Measurements from ENCODE around the gene AGR2.
A peak's percentile ranks its signal among the peaks of the same experiment; 100 is the strongest.

Gene AGR2

GRCh38 chr7:16801579-16801978 lies 3.2 kb downstream of the AGR2 start:
- H3K4me1 Mint-ChIP-seq, result no peaks in the 10 kb centered on the region
- no peak overlapping the region for H3K4me3 Mint-ChIP-seq
- peaks cover 13% of the 10 kb centered on the region for H3K27me3 Mint-ChIP-seq
- no peaks in the 10 kb centered on the region for H3K36me3 Mint-ChIP-seq (ENCODE audit: low read depth)
- H3K27ac Mint-ChIP-seq, result no peak overlapping the region
- ATAC-seq (no peak), DNase-seq (no peak)
- no peaks in the 10 kb centered on the region for H3K9me3 Mint-ChIP-seq

- H3K36me3 Mint-ChIP-seq (ENCODE audit: low read depth), result no peaks in the 10 kb centered on the region
- no peaks in the 10 kb centered on the region for H3K9me3 Mint-ChIP-seq
- peak; percentile 46 for ATAC-seq
- H3K4me3 Mint-ChIP-seq, result no peak overlapping the region
- peaks cover 16% of the 10 kb centered on the region for H3K27me3 Mint-ChIP-seq
- H3K27ac Mint-ChIP-seq, result no peak overlapping the region
- H3K4me1 Mint-ChIP-seq, result no peaks in the 10 kb centered on the region
- DNase-seq, result no peak
Measured at GRCh38 chr7:16801111-16801542, 3.7 kb downstream of the AGR2 start.

GRCh38 chr7:16795624-16796023 lies 9.2 kb downstream of the AGR2 start:
- no peaks in the 10 kb centered on the region for H3K9me3 Mint-ChIP-seq
- DNase-seq (no peak), ATAC-seq (no peak)
- H3K4me1 Mint-ChIP-seq, result no peaks in the 10 kb centered on the region
- H3K27me3 Mint-ChIP-seq, result peaks cover 15% of the 10 kb centered on the region
- H3K36me3 Mint-ChIP-seq (ENCODE audit: low read depth), result no peaks in the 10 kb centered on the region
- H3K4me3 Mint-ChIP-seq, result no peak overlapping the region
- no peak overlapping the region for H3K27ac Mint-ChIP-seq

- Mint-ChIP-seq H3K27ac (no peak overlapping the region), H3K4me1 (no peaks in the 10 kb centered on the region), H3K36me3 (ENCODE audit: low read depth) (no peaks in the 10 kb centered on the region), H3K4me3 (no peak overlapping the region), H3K9me3 (no peaks in the 10 kb centered on the region), H3K27me3 (peaks cover 15% of the 10 kb centered on the region)
- DNase-seq (no peak), ATAC-seq (no peak)
Measured at GRCh38 chr7:16794986-16795385, 9.8 kb downstream of the AGR2 start.

- Mint-ChIP-seq H3K4me1 (no peaks in the 10 kb centered on the region), H3K27ac (no peak overlapping the region)
Measured at GRCh38 chr7:16791905-16792698, 12.7 kb downstream of the AGR2 start.

GRCh38 chr7:16791071-16791470 lies 13.7 kb downstream of the AGR2 start:
- H3K36me3 Mint-ChIP-seq (ENCODE audit: low read depth), result no peaks in the 10 kb centered on the region
- H3K9me3 Mint-ChIP-seq, result no peaks in the 10 kb centered on the region
- no peak overlapping the region for H3K27ac Mint-ChIP-seq
- H3K4me3 Mint-ChIP-seq, result no peak overlapping the region
- DNase-seq (no peak), ATAC-seq (no peak)
- H3K4me1 Mint-ChIP-seq, result no peaks in the 10 kb centered on the region
- H3K27me3 Mint-ChIP-seq, result peaks cover 10% of the 10 kb centered on the region

More at GRCh38 chr7:16791905-16792698, 12.7 kb downstream of the AGR2 start:
- ATAC-seq (no peak), DNase-seq (no peak)
- Mint-ChIP-seq H3K9me3 (no peaks in the 10 kb centered on the region), H3K36me3 (ENCODE audit: low read depth) (no peaks in the 10 kb centered on the region), H3K4me3 (no peak overlapping the region), H3K27me3 (peaks cover 15% of the 10 kb centered on the region)

GRCh38 chr7:16787127-16787526 lies 17.7 kb downstream of the AGR2 start:
- Mint-ChIP-seq H3K27ac (no peak overlapping the region), H3K27me3 (no peaks in the 10 kb centered on the region), H3K36me3 (ENCODE audit: low read depth) (no peaks in the 10 kb centered on the region), H3K4me1 (no peaks in the 10 kb centered on the region), H3K9me3 (no peaks in the 10 kb centered on the region), H3K4me3 (no peak overlapping the region)
- DNase-seq, result no peak
- ATAC-seq, result no peak

- Mint-ChIP-seq H3K27ac (no peak overlapping the region), H3K4me1 (no peaks in the 10 kb centered on the region), H3K9me3 (no peaks in the 10 kb centered on the region)
Measured at GRCh38 chr7:16786257-16786656, 18.5 kb downstream of the AGR2 start.

GRCh38 chr7:16785846-16786245 lies 19.0 kb downstream of the AGR2 start:
- ATAC-seq (no peak), DNase-seq (no peak)
- H3K36me3 Mint-ChIP-seq (ENCODE audit: low read depth), result no peaks in the 10 kb centered on the region
- no peak overlapping the region for H3K4me3 Mint-ChIP-seq
- H3K27ac Mint-ChIP-seq, result no peak overlapping the region
- H3K27me3 Mint-ChIP-seq, result no peaks in the 10 kb centered on the region
- H3K9me3 Mint-ChIP-seq, result no peaks in the 10 kb centered on the region
- no peaks in the 10 kb centered on the region for H3K4me1 Mint-ChIP-seq

More at GRCh38 chr7:16786257-16786656, 18.5 kb downstream of the AGR2 start:
- H3K4me3 Mint-ChIP-seq, result no peak overlapping the region
- no peaks in the 10 kb centered on the region for H3K36me3 Mint-ChIP-seq (ENCODE audit: low read depth)
- DNase-seq, result no peak
- ATAC-seq, result no peak
- no peaks in the 10 kb centered on the region for H3K27me3 Mint-ChIP-seq

- no peaks in the 10 kb centered on the region for H3K36me3 Mint-ChIP-seq (ENCODE audit: low read depth)
- ATAC-seq, result no peak
- H3K4me1 Mint-ChIP-seq, result no peaks in the 10 kb centered on the region
- H3K4me3 Mint-ChIP-seq, result no peak overlapping the region
- DNase-seq, result no peak
- no peaks in the 10 kb centered on the region for H3K27me3 Mint-ChIP-seq
- H3K9me3 Mint-ChIP-seq, result no peaks in the 10 kb centered on the region
- no peak overlapping the region for H3K27ac Mint-ChIP-seq
Measured at GRCh38 chr7:16785321-16785720, 19.5 kb downstream of the AGR2 start.

GRCh38 chr7:16780596-16780995 lies 24.2 kb downstream of the AGR2 start:
- H3K4me3 Mint-ChIP-seq, result no peak overlapping the region
- no peak overlapping the region for H3K27ac Mint-ChIP-seq
- no peaks in the 10 kb centered on the region for H3K9me3 Mint-ChIP-seq
- H3K27me3 Mint-ChIP-seq, result no peaks in the 10 kb centered on the region
- DNase-seq, result no peak
- no peak for ATAC-seq
- no peaks in the 10 kb centered on the region for H3K36me3 Mint-ChIP-seq (ENCODE audit: low read depth)
- H3K4me1 Mint-ChIP-seq, result no peaks in the 10 kb centered on the region

GRCh38 chr7:16779051-16779450 lies 25.7 kb downstream of the AGR2 start:
- no peak for ATAC-seq
- Mint-ChIP-seq H3K4me1 (no peaks in the 10 kb centered on the region), H3K36me3 (ENCODE audit: low read depth) (no peaks in the 10 kb centered on the region), H3K27me3 (no peaks in the 10 kb centered on the region), H3K4me3 (no peak overlapping the region), H3K27ac (no peak overlapping the region), H3K9me3 (no peaks in the 10 kb centered on the region)
- no peak for DNase-seq

- no peaks in the 10 kb centered on the region for H3K36me3 Mint-ChIP-seq (ENCODE audit: low read depth)
- H3K4me1 Mint-ChIP-seq, result no peaks in the 10 kb centered on the region
- ATAC-seq, result no peak
Measured at GRCh38 chr7:16778476-16778875, 26.3 kb downstream of the AGR2 start.

GRCh38 chr7:16776053-16776452 lies 28.7 kb downstream of the AGR2 start:
- Mint-ChIP-seq H3K9me3 (no peaks in the 10 kb centered on the region), H3K36me3 (ENCODE audit: low read depth) (no peaks in the 10 kb centered on the region), H3K4me3 (no peak overlapping the region), H3K27me3 (no peaks in the 10 kb centered on the region), H3K27ac (no peak overlapping the region), H3K4me1 (no peaks in the 10 kb centered on the region)
- DNase-seq (no peak), ATAC-seq (no peak)

More at GRCh38 chr7:16778476-16778875, 26.3 kb downstream of the AGR2 start:
- DNase-seq, result no peak
- no peak overlapping the region for H3K27ac Mint-ChIP-seq
- no peaks in the 10 kb centered on the region for H3K27me3 Mint-ChIP-seq
- H3K9me3 Mint-ChIP-seq, result no peaks in the 10 kb centered on the region
- no peak overlapping the region for H3K4me3 Mint-ChIP-seq

GRCh38 chr7:16774986-16775385 lies 29.8 kb downstream of the AGR2 start:
- no peaks in the 10 kb centered on the region for H3K4me1 Mint-ChIP-seq
- no peak overlapping the region for H3K4me3 Mint-ChIP-seq
- DNase-seq, result no peak
- H3K9me3 Mint-ChIP-seq, result no peaks in the 10 kb centered on the region
- no peaks in the 10 kb centered on the region for H3K27me3 Mint-ChIP-seq
- H3K27ac Mint-ChIP-seq, result no peak overlapping the region
- no peak for ATAC-seq
- no peaks in the 10 kb centered on the region for H3K36me3 Mint-ChIP-seq (ENCODE audit: low read depth)

GRCh38 chr7:16774294-16774693 lies 30.5 kb downstream of the AGR2 start:
- ATAC-seq, result no peak
- H3K9me3 Mint-ChIP-seq, result no peaks in the 10 kb centered on the region
- H3K4me1 Mint-ChIP-seq, result no peaks in the 10 kb centered on the region
- no peak overlapping the region for H3K4me3 Mint-ChIP-seq
- H3K36me3 Mint-ChIP-seq (ENCODE audit: low read depth), result no peaks in the 10 kb centered on the region
- H3K27ac Mint-ChIP-seq, result no peak overlapping the region
- DNase-seq, result no peak
- peaks cover under 1% of the 10 kb centered on the region for H3K27me3 Mint-ChIP-seq

Measured in activated naive CD8-positive, alpha-beta T cell treated with anti-CD3 and anti-CD28 coated beads, Interleukin-2, amount 50 U/mL, for 24 hours (primary cell).